ENCODE measurements around the gene PTBP2. TPM values are rescaled to one million over a fixed set of nuclear protein-coding genes. Genes with fewer than 3 reads are reported as not detected.
"Not testable (repeated sequence)": the region's sequence is repeated elsewhere in the genome, so short reads cannot be mapped to it uniquely, and the experiment has no call there.

The PTBP2 gene
- total and polyA plus RNA-seq, 2 of the 8 experiments (the other 6 are each of a cell fraction or from before 2014, with no cell fraction given), result 24.2 to 61.7 TPM

- H3K4me3 ChIP-seq (ENCODE audit: extremely low read depth in 1 of 4, insufficient read depth in 2 of 4, low read depth in 3 of 4, low read length in 4 of 4); H3K18ac ChIP-seq (ENCODE audit: extremely low read depth, low read length); H3K9ac ChIP-seq (replicated peaks in 1 of 4; ENCODE audit: extremely low read depth in 1 of 4, low read depth in 3 of 4, low read length in 3 of 4); H2BK15ac ChIP-seq (ENCODE audit: low read length); H4K91ac ChIP-seq (replicated peaks; ENCODE audit: insufficient read length, low read length); H2BK120ac ChIP-seq (replicated peaks; ENCODE audit: low read depth, low read length); H3K27me3 ChIP-seq (replicated peaks in 1 of 4; ENCODE audit: control insufficient read depth in 3 of 4, extremely low read depth in 1 of 4, insufficient read depth in 3 of 4, low read length in 3 of 4); H4K5ac ChIP-seq (ENCODE audit: insufficient read length, low read depth, low read length); H3K4ac ChIP-seq (replicated peaks; ENCODE audit: insufficient read length, low read depth, low read length); H3K4me1 ChIP-seq (replicated peaks in 1 of 4; ENCODE audit: control insufficient read depth in 3 of 4, insufficient read depth in 4 of 4, low read length in 3 of 4); H3K56ac ChIP-seq (replicated peaks; ENCODE audit: insufficient read length, low read depth, low read length); H3K23ac ChIP-seq (ENCODE audit: insufficient read length); H3K23me2 ChIP-seq (ENCODE audit: low read depth, low read length); H2BK5ac ChIP-seq (ENCODE audit: low read depth, low read length); H4K8ac ChIP-seq (ENCODE audit: extremely low read depth, insufficient read depth, low read length); H3K4me2 ChIP-seq (ENCODE audit: insufficient read depth in 1 of 2, low read depth in 2 of 2, low read length in 2 of 2); H3K79me2 ChIP-seq (ENCODE audit: control insufficient read depth in 1 of 2, insufficient read depth in 2 of 2, low read length in 2 of 2); H4K20me1 ChIP-seq (replicated peaks in 1 of 2; ENCODE audit: control insufficient read depth in 1 of 2, insufficient read depth in 2 of 2, low read length in 2 of 2); H2AK5ac ChIP-seq (ENCODE audit: low read depth, low read length); H3K79me1 ChIP-seq (ENCODE audit: low read depth, low read length); H2BK12ac ChIP-seq (ENCODE audit: low read depth, low read length); DNase-seq (ENCODE audit: low read depth in 1 of 2, low spot score in 2 of 2); H3K27ac ChIP-seq (ENCODE audit: low read depth, low read length); H3K14ac ChIP-seq (ENCODE audit: insufficient read length); FAIRE-seq; CTCF ChIA-PET (ENCODE audit: partially characterized antibody); H2AFZ ChIP-seq (ENCODE audit: low read length); H3K9me3 ChIP-seq (ENCODE audit: insufficient read depth in 2 of 2, low read depth in 1 of 2, low read length in 1 of 2); H2BK20ac ChIP-seq (ENCODE audit: low read length): not testable (repeated sequence)
- WGBS, 2 experiments (ENCODE audit: extremely low coverage in 1 of 2, insufficient coverage in 1 of 2, insufficient read length in 1 of 2, insufficient replicate concordance in 2 of 2, low coverage in 1 of 2, low lambda C conversion rate in 2 of 2, missing lambda C conversion rate in 1 of 2), result 90% methylated on average over 8 of the region's 14 CpGs; no CpG with 5 or more reads in 1 of the 2 experiments
- POLR2A ChIA-PET (ENCODE audit: partially characterized antibody), result interaction anchor here (0.8 kb wide), 1 partner anchor 15 kb away, joined by 3 read pairs; no protein-coding TSS in a partner anchor
- H3K36me3 ChIP-seq (ENCODE audit: control insufficient read depth in 2 of 4, insufficient read depth in 4 of 4, low read length in 3 of 4), result peaks cover 0 to 22% (median 10%) of the 10 kb centered on the region in 4 experiments; a peak in 6 of 8 replicates
Measured at GRCh38 chr1:96801696-96802095, 80.1 kb downstream of the PTBP2 start.

Data from H1 (cell line).